ENCODE measurements around the gene AMIGO3. TPM values are rescaled to one million over a fixed set of nuclear protein-coding genes. Genes with fewer than 3 reads are reported as not detected.
A peak's percentile ranks its signal among the peaks of the same experiment; 100 is the strongest.
"Not testable (repeated sequence)": the region's sequence is repeated elsewhere in the genome, so short reads cannot be mapped to it uniquely, and the experiment has no call there.

Gene AMIGO3, protein sequence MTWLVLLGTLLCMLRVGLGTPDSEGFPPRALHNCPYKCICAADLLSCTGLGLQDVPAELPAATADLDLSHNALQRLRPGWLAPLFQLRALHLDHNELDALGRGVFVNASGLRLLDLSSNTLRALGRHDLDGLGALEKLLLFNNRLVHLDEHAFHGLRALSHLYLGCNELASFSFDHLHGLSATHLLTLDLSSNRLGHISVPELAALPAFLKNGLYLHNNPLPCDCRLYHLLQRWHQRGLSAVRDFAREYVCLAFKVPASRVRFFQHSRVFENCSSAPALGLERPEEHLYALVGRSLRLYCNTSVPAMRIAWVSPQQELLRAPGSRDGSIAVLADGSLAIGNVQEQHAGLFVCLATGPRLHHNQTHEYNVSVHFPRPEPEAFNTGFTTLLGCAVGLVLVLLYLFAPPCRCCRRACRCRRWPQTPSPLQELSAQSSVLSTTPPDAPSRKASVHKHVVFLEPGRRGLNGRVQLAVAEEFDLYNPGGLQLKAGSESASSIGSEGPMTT
- 1.5 TPM for polyA plus RNA-seq

- H3K27ac Mint-ChIP-seq = peak within 1 kb of the TSS; percentile 71 to 97 (median 94)
- no peaks in the 10 kb centered on the region for H3K27me3 Mint-ChIP-seq
- H3K4me3 Mint-ChIP-seq = peak within 1 kb of the TSS; percentile 90 to 97 (median 95)
- H3K4me1 Mint-ChIP-seq = peaks cover 12 to 20% (median 15%) of the 10 kb centered on the region in 3 donors
- H3K36me3 Mint-ChIP-seq = no peaks in the 10 kb centered on the region
- no peaks in the 10 kb centered on the region for H3K9me3 Mint-ChIP-seq
These were observed at the start of gene AMIGO3 for GRCh38 chr3:49719214-49719884. Gene AMIGO3 (minus strand): TSS chr3:49719684. CDS start chr3:49719465, 219 bp downstream.

DNA sequence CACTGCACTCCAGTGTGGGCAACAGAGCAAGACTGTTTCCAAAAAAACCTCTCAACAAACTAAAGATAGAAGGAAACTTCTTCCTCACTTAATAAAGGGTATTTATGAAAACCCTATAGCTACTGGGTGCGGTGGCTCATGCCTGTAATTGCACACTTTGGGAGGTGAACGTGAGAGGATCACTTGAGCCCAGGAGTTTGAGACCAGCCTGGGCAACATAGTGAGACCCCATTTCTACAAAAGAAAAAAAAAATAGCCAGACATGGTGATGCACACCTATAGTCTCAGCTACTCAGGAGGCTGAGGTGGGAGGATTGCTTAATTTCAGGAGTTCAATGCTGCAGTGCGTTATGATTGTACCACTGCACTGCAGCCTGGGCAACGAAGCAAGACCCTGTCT lies 44.5 kb upstream of the AMIGO3 start:
- no peaks in the 10 kb centered on the region for H3K9me3 Mint-ChIP-seq
- H3K4me1 Mint-ChIP-seq = peaks cover 7 to 16% (median 11%) of the 10 kb centered on the region in 3 donors
- no peak overlapping the region for H3K27ac Mint-ChIP-seq
- H3K4me3 Mint-ChIP-seq = no peak overlapping the region
- peaks cover 2% of the 10 kb centered on the region for H3K36me3 Mint-ChIP-seq
- H3K27me3 Mint-ChIP-seq = no peaks in the 10 kb centered on the region

- peaks cover 2% of the 10 kb centered on the region for H3K36me3 Mint-ChIP-seq
- H3K27ac Mint-ChIP-seq = no peak overlapping the region
- peaks cover 5 to 23% (median 14%) of the 10 kb centered on the region in 3 donors for H3K4me1 Mint-ChIP-seq
- no peaks in the 10 kb centered on the region for H3K9me3 Mint-ChIP-seq
- no peak overlapping the region for H3K4me3 Mint-ChIP-seq
- no peaks in the 10 kb centered on the region for H3K27me3 Mint-ChIP-seq
These were observed 42.2 kb upstream of the AMIGO3 start for GRCh38 chr3:49761661-49762060.

DNA sequence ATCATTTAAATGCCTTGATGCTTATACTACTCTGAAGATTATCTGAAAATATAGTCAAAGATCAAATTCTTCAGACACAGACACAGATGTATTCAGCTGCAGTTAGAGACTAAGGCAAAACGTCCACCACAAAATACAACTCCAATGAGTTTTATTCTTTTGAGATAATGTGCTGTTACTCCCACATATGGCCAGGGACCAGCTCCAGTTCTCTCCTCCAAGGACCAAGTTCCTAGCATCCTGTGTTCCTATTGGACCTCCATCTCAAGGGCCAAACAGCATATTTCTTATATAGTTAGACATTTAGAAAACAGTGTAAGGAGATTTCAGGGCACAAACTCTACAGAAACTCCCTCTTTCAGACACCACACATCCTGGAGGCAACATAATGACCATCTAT lies 39.7 kb upstream of the AMIGO3 start:
- no peaks in the 10 kb centered on the region for H3K9me3 Mint-ChIP-seq
- no peak overlapping the region for H3K4me3 Mint-ChIP-seq
- H3K36me3 Mint-ChIP-seq = peaks cover 2% of the 10 kb centered on the region
- no peaks in the 10 kb centered on the region for H3K27me3 Mint-ChIP-seq
- H3K27ac Mint-ChIP-seq = peak overlapping the region in 1 of 3 donors; percentile 14
- peaks cover 7 to 33% (median 24%) of the 10 kb centered on the region in 3 donors for H3K4me1 Mint-ChIP-seq

DNA sequence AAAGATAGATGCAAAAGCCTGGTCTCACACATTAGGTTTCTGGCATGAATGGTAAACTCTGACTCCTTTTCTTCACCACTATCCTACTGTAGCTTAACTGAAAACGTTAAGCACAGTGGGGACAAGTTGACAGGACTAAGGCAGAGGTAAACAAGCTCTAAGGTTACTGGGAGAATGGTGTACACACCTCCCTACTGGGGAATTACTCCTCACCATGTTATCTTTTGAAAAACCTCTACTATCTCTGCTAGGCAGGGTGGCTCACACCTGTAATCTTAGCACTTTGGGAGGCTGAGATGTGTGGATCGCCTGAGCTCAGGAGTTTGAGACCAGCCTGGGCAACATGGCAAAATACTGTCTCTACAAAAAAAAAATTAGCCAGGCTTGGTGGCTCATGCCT lies 37.7 kb upstream of the AMIGO3 start:
- no peaks in the 10 kb centered on the region for H3K9me3 Mint-ChIP-seq
- H3K4me1 Mint-ChIP-seq = peaks cover 14 to 40% (median 30%) of the 10 kb centered on the region in 3 donors
- H3K27ac Mint-ChIP-seq = no peak overlapping the region
- H3K4me3 Mint-ChIP-seq = no peak overlapping the region
- H3K36me3 Mint-ChIP-seq = peaks cover 5% of the 10 kb centered on the region
- no peaks in the 10 kb centered on the region for H3K27me3 Mint-ChIP-seq

DNA sequence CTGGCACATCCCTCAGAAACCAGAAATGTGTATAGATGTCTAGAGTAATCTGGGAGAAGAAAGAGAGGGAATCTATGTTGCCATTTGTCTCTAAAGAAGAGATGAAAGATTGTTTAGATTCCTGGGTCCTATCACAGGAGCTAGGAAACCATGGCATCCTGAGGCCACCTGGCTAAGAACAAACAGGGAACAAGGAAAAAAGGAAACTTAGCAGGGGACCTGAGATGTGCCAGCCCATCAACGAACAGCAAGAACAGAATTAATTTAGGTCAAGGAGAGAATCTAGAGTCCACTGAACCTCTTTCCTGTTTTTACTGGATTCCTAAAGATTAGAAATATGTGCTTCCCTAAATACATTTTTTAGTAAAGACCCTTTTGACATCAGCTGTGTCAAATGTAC lies 36.6 kb upstream of the AMIGO3 start:
- Mint-ChIP-seq H3K27ac (no peak overlapping the region), H3K9me3 (no peaks in the 10 kb centered on the region), H3K27me3 (no peaks in the 10 kb centered on the region), H3K4me3 (no peak overlapping the region), H3K4me1 (peaks cover 14 to 40% (median 31%) of the 10 kb centered on the region in 3 donors), H3K36me3 (peaks cover 3% of the 10 kb centered on the region)

DNA sequence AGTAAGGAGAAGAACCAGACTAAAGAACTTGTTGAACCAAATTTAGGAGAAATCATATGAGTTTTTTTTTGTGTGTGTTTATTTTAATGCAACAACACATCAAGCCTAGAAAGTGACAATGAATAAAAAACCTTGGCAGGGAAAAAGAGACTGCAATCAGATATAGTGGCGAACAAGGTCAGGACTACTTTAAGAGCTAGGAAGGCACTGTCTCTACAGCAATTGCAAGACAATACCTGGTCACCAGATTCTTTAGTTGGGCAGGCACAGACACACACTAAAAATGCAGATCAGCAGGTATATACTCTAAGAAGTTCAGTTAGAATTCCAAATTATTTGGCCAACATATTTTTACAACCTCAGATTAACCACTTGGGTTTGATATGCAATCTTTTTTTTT lies 35.1 kb upstream of the AMIGO3 start:
- Mint-ChIP-seq H3K27ac (peak overlapping the region in 1 of 3 donors; percentile 29), H3K9me3 (no peaks in the 10 kb centered on the region), H3K4me1 (peaks cover 13 to 36% (median 30%) of the 10 kb centered on the region in 3 donors), H3K4me3 (no peak overlapping the region), H3K27me3 (no peaks in the 10 kb centered on the region), H3K36me3 (peaks cover 5% of the 10 kb centered on the region)

DNA sequence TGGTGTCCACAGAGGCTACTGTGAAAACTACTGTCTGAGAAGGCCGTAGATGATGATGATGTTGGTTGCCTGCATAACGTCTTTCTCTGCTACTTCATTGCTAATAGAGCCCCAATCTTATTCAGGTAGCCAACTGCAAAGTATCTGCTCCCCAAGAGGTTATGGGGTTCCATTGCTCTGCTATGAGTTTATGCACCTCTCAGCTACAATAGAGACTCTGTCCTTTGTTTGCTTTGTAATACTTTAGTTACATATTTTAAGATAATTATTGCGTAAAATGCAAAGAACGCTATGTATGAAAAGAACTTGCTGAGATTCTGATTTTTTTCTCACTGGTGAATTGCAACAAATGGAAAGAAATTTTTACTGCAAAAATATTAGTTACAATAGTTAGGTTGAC lies 32.0 kb upstream of the AMIGO3 start:
- Mint-ChIP-seq H3K4me3 (no peak overlapping the region), H3K27me3 (no peaks in the 10 kb centered on the region), H3K36me3 (peaks cover 5% of the 10 kb centered on the region), H3K4me1 (peaks cover 11 to 22% (median 21%) of the 10 kb centered on the region in 3 donors), H3K9me3 (no peaks in the 10 kb centered on the region), H3K27ac (peak overlapping the region in 1 of 3 donors; percentile 53)

GRCh38 chr3:49750056-49750455 lies 30.6 kb upstream of the AMIGO3 start:
- Mint-ChIP-seq H3K36me3 (peaks cover 5% of the 10 kb centered on the region), H3K4me3 (no peak overlapping the region), H3K4me1 (peaks cover 11 to 16% (median 12%) of the 10 kb centered on the region in 3 donors), H3K27ac (no peak overlapping the region), H3K9me3 (no peaks in the 10 kb centered on the region), H3K27me3 (no peaks in the 10 kb centered on the region)

DNA sequence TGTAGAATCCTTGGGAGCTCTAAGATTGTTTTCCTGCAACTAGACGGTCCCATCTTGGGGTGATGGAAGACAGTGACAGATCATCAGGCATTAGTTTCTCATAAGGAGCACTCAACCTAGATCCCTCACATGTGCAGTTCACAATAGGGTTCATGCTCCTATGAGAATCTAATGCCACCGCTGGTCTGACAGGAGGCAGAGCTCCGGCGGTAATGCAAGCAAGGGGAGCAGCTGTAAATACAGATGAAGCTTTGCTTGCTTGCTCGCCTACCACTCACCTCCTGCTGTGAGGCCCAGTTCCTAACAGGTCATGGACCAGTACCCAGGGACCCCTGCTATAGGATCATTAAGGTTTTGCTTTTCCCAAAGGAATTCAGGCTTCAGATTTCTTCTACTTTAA lies 29.4 kb upstream of the AMIGO3 start:
- H3K27ac Mint-ChIP-seq, H3K4me3 Mint-ChIP-seq, H3K9me3 Mint-ChIP-seq, H3K36me3 Mint-ChIP-seq, H3K27me3 Mint-ChIP-seq: not testable (repeated sequence)
- peaks cover 6 to 12% (median 11%) of the 10 kb centered on the region in 3 donors for H3K4me1 Mint-ChIP-seq

DNA sequence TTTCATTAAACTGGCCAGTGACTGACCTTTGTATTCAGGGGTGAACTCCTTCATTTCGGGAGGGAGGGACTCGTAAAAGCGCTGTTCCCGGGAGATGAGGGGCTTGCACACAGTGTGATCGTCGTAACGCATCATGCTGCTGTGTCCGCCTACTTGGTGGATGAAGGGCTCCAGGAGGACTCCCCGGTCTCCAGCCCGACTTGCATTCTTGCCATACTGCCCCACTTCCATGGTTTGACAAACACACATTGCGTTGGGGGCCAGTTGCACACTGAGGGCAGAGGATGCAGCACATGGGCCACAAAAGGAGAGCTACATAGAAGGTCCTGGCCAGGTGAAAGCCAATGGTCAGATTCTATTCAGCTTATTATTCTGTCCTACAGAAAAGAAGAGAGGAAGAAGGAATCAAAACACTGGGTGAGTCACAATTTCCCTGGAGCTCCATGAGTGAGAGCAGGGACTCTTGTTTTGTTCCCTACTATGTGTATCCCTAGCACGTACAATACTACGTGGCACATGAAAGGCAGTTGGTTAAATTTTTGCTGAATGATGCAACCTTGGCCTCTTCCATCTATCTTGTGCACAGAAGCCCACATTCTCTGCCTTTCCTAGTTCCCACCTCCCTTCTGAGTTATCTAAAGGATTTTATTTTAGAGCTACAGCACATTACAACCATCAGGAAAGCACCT lies 28.5 kb upstream of the AMIGO3 start:
- Mint-ChIP-seq H3K4me1 (peaks cover 2 to 8% (median 8%) of the 10 kb centered on the region in 3 donors), H3K9me3 (no peaks in the 10 kb centered on the region), H3K27me3 (no peaks in the 10 kb centered on the region), H3K27ac (no peak overlapping the region), H3K36me3 (peaks cover 3% of the 10 kb centered on the region), H3K4me3 (no peak overlapping the region)

DNA sequence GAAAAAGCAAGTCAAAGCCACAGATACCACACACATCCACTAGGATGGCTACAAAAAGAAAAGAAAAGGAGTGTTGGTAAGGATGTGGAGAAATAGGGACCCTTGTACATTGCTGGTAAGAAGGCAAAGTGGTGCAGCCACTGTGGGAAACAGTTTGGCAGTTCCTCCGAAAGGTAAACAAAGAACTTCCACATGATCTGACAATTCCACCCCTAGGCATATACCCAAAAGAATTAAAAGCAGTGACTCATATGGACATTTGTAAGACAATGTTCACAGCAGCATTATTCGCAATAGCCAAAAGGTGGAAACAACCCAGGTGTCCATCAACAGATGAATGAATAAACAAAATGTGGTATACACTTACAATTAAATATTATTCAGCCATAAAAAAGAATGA lies 26.5 kb upstream of the AMIGO3 start:
- peaks cover 2% of the 10 kb centered on the region for H3K36me3 Mint-ChIP-seq
- H3K9me3 Mint-ChIP-seq = no peaks in the 10 kb centered on the region
- no peak overlapping the region for H3K4me3 Mint-ChIP-seq
- H3K27me3 Mint-ChIP-seq = no peaks in the 10 kb centered on the region
- peaks cover 2 to 8% (median 7%) of the 10 kb centered on the region in 3 donors for H3K4me1 Mint-ChIP-seq
- no peak overlapping the region for H3K27ac Mint-ChIP-seq

GRCh38 chr3:49740427-49740826 lies 20.9 kb upstream of the AMIGO3 start:
- no peaks in the 10 kb centered on the region for H3K27me3 Mint-ChIP-seq
- H3K4me1 Mint-ChIP-seq = peaks cover 2 to 13% (median 2%) of the 10 kb centered on the region in 3 donors
- H3K9me3 Mint-ChIP-seq = no peaks in the 10 kb centered on the region
- no peak overlapping the region for H3K4me3 Mint-ChIP-seq
- H3K36me3 Mint-ChIP-seq = peaks cover 4% of the 10 kb centered on the region
- H3K27ac Mint-ChIP-seq = peak overlapping the region in 1 of 3 donors; percentile 25

GRCh38 chr3:49738067-49738713 lies 18.7 kb upstream of the AMIGO3 start:
- H3K27me3 Mint-ChIP-seq = no peaks in the 10 kb centered on the region
- H3K4me1 Mint-ChIP-seq = peaks cover 0 to 5% (median 3%) of the 10 kb centered on the region in 3 donors

More at GRCh38 chr3:49738067-49738713, 18.7 kb upstream of the AMIGO3 start:
- Mint-ChIP-seq H3K27ac (peak overlapping the region in 2 of 3 donors; percentile 46 to 70), H3K4me3 (no peak overlapping the region), H3K36me3 (peaks cover 4% of the 10 kb centered on the region), H3K9me3 (no peaks in the 10 kb centered on the region)

Measured in IgD-negative memory B cell (primary cell).